Measurements from ENCODE around the gene MAP3K21. TPM values are rescaled to one million over a fixed set of nuclear protein-coding genes. Genes with fewer than 3 reads are reported as not detected.

The MAP3K21 gene
- total RNA-seq, 1 donor from 2014 or later: 4.7 TPM

- no peak for DNase-seq (ENCODE audit: low spot score)
Measured at GRCh38 chr1:233326319-233326718, 1.2 kb upstream of the MAP3K21 start.

- peak; percentile 94 for DNase-seq (ENCODE audit: low spot score)
Measured at GRCh38 chr1:233326811-233327650, 493 bp upstream of the MAP3K21 start.

DNA sequence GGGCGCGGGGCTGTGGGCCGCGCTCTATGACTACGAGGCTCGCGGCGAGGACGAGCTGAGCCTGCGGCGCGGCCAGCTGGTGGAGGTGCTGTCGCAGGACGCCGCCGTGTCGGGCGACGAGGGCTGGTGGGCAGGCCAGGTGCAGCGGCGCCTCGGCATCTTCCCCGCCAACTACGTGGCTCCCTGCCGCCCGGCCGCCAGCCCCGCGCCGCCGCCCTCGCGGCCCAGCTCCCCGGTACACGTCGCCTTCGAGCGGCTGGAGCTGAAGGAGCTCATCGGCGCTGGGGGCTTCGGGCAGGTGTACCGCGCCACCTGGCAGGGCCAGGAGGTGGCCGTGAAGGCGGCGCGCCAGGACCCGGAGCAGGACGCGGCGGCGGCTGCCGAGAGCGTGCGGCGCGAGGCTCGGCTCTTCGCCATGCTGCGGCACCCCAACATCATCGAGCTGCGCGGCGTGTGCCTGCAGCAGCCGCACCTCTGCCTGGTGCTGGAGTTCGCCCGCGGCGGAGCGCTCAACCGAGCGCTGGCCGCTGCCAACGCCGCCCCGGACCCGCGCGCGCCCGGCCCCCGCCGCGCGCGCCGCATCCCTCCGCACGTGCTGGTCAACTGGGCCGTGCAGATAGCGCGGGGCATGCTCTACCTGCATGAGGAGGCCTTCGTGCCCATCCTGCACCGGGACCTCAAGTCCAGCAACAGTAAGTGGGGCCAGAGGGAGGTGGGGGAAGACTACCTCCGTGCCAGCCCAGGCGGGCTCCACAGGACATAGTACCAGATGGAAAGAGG, 808 bp downstream of the MAP3K21 start:
- DNase-seq (ENCODE audit: low spot score): no peak

DNA sequence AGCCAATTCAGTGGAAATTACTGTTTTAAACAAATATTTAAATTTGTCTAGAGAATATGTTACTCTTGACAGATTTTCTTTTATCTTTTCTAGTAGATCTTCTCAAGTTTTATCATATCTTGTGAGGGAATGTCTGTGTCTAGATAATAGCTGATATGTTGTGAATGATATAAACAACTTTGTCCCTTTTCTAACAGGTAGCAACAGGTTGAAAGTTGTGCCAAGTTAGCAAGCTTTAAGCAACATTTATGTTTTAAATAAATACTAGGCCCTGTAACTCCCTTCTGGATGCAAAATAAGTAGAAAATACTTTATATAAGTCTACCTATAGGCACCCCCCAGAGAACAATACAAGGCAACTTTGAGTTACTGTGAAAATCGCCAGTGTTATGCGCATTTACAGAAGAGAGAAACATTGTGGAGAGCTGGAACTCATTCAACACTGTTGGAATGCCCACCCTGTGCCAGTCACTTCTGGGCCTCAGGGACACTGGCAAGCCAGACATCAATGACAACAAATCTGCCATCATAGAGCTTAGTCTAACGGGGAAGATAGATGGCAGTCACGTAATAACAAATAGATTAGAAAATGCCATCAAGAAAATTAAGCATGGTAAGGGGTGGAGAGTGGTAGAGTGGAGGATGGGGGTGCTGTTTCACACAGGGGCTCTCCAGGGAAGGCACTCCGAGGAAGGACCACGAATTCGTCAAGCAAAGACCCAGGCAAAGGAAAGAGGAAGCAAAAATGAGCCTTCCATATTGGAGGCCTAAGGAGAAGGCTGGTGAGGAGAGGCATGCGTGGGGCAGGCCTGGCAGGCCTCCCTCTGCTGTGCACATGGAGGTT, 4.4 kb downstream of the MAP3K21 start:
- DNase-seq (ENCODE audit: low spot score): no peak

GRCh38 chr1:233333086-233333485, 5.6 kb downstream of the MAP3K21 start:
- no peak for DNase-seq (ENCODE audit: low spot score)

GRCh38 chr1:233334092-233334491, 6.6 kb downstream of the MAP3K21 start:
- DNase-seq (ENCODE audit: low spot score): no peak

- no peak for DNase-seq (ENCODE audit: low spot score)
Measured at GRCh38 chr1:233336554-233337456, 9.3 kb downstream of the MAP3K21 start.

- no peak for DNase-seq (ENCODE audit: low spot score)
Measured at GRCh38 chr1:233337505-233337904, 10.0 kb downstream of the MAP3K21 start.

DNA sequence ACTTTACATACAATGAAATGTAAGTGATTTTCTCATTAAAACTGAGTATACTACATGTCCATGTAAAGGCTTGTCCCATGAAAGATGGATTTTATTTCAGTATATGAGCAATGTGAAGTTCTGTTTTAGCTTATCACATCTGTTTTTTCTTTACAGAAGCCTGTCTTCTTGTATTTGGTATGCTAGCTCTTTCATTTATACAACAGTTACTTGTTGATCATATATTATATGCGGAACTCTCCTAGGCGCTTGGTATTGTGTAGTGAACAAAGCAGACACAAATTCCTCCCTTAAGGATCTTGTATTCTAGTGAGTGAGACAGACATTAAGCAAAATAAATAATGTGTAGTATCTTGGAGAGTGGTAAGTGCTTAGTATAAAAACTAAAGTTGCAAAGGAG, 10.6 kb downstream of the MAP3K21 start:
- DNase-seq (ENCODE audit: low spot score): no peak

- no peak for DNase-seq (ENCODE audit: low spot score)
Measured at GRCh38 chr1:233340031-233340555, 12.6 kb downstream of the MAP3K21 start.

DNA sequence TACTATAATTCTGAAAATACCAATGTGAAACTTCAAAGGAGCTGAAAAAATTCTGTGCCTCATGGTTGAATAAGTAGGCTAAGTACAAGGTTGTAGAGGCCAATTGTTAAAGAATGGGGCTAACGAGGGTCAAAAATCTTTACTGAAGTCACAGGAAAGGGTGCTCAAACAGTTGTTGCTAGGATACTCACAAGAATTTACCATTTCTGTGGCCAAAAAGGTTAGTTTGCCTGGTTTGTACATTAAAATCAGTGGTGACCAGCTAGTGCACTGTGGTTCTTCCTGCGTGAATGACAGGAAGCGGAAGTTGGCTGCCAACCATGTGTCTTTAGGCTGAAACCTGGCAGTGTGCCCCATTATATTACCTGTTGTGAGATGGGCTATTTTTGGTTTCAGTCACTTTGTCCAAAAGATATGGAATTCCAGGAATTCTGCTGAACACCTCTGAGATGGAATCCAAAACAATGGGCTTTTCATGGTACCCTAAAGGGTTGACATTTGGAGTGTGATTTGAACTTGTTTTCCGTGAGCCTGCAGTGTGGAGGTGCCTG, 13.5 kb downstream of the MAP3K21 start:
- DNase-seq (ENCODE audit: low spot score): no peak

- DNase-seq (ENCODE audit: low spot score): no peak
Measured at GRCh38 chr1:233342086-233342485, 14.6 kb downstream of the MAP3K21 start.

- no peak for DNase-seq (ENCODE audit: low spot score)
Measured at GRCh38 chr1:233343262-233343661, 15.7 kb downstream of the MAP3K21 start.

GRCh38 chr1:233347338-233347737, 19.8 kb downstream of the MAP3K21 start:
- DNase-seq (ENCODE audit: low spot score): no peak

GRCh38 chr1:233349137-233349536, 21.6 kb downstream of the MAP3K21 start:
- DNase-seq (ENCODE audit: low spot score): no peak

- DNase-seq (ENCODE audit: low spot score): no peak
Measured at GRCh38 chr1:233354983-233355382, 27.5 kb downstream of the MAP3K21 start.

DNA sequence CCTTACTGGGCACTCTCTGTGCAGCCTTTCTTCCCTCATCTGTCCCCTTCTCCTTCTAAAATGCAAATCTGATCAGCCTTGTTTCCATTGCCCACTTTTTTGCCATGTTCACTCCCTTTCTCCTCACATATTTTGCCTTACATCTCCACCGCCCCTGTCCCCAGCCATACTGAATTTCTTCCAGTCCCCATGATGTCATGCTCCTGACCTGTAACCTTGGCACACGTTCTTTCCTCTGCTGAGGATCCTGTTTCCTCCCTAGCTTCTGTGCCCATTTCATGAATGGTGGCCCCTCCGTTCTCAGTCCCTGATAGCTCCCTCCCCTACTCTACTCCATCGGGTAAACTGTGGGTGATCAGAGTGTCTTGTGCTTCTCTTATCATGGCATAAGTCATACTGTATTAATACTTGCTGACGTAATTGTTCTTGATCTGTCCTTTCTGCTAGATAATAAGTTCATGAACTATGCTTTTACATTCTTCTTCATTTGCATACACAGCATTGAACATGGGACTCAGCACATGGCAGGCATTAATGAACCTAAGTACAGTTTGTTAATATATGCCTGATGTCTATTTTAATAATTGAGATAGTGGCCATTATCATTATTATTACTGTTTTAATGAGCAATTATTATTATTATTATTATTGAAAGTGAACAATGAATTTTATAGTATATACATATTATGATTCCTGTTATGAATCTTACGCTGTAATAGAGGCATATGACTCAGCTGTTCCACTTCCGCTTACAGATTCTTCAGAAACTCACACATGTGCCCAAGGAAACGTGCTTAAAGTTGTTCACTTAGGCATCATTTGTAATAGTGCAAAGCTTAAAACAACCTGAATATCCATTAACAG, 28.5 kb downstream of the MAP3K21 start:
- no peak for DNase-seq (ENCODE audit: low spot score)

GRCh38 chr1:233356705-233356987, 29.1 kb downstream of the MAP3K21 start:
- DNase-seq (ENCODE audit: low spot score): no peak

DNA sequence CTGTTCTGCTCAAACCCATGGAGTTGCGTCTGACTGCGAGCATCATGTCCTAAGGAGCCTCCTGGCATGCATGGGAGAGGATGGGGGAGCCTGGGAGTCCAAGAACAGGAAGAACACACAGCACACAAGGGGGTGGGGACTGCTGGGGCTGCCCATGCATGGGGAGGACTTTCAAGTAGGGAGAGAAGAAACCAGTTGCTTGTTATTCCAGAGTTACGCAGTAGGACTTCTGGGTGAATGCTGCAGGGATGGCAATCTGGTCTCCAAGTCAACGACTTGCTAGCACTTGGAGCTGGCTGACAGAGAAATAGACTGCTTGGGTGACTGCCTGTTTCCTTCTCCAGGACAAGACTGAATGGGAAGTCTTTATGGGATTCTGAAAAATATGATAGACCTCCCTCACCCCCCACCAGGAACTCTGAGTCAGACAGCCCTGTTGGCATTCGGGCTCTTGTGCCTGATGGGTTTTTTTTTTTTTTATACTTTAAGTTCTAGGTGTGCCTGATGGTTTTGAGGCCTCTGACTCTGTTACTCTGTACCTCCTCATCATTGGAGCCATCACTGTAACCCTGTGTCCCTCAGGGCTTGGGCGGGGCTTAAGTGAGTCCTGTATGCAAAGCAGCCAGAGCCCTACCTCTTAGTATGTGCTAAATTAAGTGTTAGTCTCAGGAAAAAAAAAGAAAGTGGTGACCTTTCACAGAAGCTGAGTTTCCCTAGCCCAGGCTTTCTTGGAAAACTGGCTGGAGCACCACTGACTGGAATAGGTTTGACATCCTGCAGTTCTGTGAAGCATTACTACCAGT, 30.3 kb downstream of the MAP3K21 start:
- DNase-seq (ENCODE audit: low spot score): no peak

All from ureter (tissue), 1 donor.